ENCODE results near the gene MOB1A. TPM values are rescaled to one million over a fixed set of nuclear protein-coding genes. Genes with fewer than 3 reads are reported as not detected.
A peak's percentile ranks its signal among the peaks of the same experiment; 100 is the strongest.

The MOB1A gene
- total RNA-seq, 1 donor from 2014 or later, result 96.4 TPM

GRCh38 chr2:74152954-74153353 lies 25.7 kb downstream of the MOB1A start:
- DNase-seq (ENCODE audit: low spot score in 2 of 2, unreplicated experiment in 2 of 2), result no peak
- H3K36me3 Mint-ChIP-seq, result peaks cover 11% of the 10 kb centered on the region
- TF ChIP-seq, protein P1, sequence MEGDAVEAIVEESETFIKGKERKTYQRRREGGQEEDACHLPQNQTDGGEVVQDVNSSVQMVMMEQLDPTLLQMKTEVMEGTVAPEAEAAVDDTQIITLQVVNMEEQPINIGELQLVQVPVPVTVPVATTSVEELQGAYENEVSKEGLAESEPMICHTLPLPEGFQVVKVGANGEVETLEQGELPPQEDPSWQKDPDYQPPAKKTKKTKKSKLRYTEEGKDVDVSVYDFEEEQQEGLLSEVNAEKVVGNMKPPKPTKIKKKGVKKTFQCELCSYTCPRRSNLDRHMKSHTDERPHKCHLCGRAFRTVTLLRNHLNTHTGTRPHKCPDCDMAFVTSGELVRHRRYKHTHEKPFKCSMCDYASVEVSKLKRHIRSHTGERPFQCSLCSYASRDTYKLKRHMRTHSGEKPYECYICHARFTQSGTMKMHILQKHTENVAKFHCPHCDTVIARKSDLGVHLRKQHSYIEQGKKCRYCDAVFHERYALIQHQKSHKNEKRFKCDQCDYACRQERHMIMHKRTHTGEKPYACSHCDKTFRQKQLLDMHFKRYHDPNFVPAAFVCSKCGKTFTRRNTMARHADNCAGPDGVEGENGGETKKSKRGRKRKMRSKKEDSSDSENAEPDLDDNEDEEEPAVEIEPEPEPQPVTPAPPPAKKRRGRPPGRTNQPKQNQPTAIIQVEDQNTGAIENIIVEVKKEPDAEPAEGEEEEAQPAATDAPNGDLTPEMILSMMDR (IDR thresholded peaks at IDR 0.05; ENCODE audit: unreplicated experiment), result no peak
- H3K4me3 Mint-ChIP-seq, result no peak overlapping the region
- H3K27ac Mint-ChIP-seq, result peak overlapping the region; percentile 39
- H3K27me3 Mint-ChIP-seq (ENCODE audit: low read depth), result no peaks in the 10 kb centered on the region
- H3K9me3 Mint-ChIP-seq, result no peaks in the 10 kb centered on the region
- H3K4me1 Mint-ChIP-seq, result no peaks in the 10 kb centered on the region

DNA sequence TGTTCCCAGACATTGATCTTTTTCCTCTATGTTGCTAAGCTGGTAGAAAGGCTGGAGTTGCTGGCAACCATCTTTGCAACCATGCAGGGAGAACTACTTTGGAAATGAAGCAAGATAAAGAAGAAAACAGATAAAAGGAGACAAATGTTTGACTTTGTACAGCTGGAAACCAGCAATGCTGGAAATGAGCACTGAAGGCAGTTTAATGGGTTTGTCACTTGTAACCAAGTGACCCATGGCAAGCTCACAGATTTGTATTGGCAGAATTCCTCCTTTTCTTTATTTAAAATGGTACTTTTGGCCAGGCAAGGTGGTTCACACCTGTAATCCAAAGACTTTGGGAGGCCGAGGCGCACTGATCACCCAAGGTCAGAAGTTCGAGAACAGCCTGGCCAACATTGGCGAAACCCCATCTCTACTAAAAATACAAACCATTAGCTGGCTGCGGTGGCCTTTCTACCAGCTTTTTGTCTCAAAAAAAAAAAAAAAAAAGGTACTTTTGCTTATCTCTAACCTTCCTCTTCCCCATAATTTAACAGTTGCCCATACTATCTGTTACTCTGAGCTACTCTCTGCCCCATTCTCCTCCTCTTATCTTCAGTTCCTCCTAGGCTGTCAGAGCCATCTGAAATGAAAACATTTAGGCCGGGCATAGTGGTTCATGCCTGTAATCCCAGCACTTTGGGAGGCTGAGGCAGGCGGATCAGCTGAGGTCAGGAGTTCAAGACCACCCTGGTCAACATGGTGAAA lies 28.9 kb downstream of the MOB1A start:
- TF ChIP-seq, protein P1 (IDR thresholded peaks at IDR 0.05; ENCODE audit: unreplicated experiment), result no peak
- no peaks in the 10 kb centered on the region for H3K9me3 Mint-ChIP-seq
- H3K27ac Mint-ChIP-seq, result no peak overlapping the region
- no peak for DNase-seq (ENCODE audit: low spot score in 2 of 2, unreplicated experiment in 2 of 2)
- no peaks in the 10 kb centered on the region for H3K4me1 Mint-ChIP-seq
- H3K27me3 Mint-ChIP-seq (ENCODE audit: low read depth), result no peaks in the 10 kb centered on the region
- H3K36me3 Mint-ChIP-seq, result peaks cover 4% of the 10 kb centered on the region
- no peak overlapping the region for H3K4me3 Mint-ChIP-seq

DNA sequence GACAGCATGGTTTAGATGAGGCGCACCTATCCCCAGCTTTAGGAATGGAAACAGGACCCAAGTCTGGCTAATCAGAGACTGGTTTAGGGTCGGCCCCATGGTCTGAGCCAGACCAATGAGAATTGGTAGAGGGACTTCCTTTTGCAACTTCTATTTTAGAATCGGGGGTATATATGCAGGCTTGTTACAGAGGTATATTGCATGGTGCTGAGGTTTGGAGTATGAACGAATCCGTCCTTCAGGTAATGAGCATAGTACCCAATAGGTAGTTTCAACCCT lies 29.5 kb downstream of the MOB1A start:
- Mint-ChIP-seq H3K4me3 (no peak overlapping the region), H3K9me3 (no peaks in the 10 kb centered on the region), H3K27me3 (ENCODE audit: low read depth) (no peaks in the 10 kb centered on the region), H3K36me3 (peaks cover 4% of the 10 kb centered on the region), H3K4me1 (no peaks in the 10 kb centered on the region), H3K27ac (no peak overlapping the region)
- TF ChIP-seq, protein P1 (IDR thresholded peaks at IDR 0.05; ENCODE audit: unreplicated experiment), result no peak
- DNase-seq (ENCODE audit: low spot score in 2 of 2, unreplicated experiment in 2 of 2), result no peak

DNA sequence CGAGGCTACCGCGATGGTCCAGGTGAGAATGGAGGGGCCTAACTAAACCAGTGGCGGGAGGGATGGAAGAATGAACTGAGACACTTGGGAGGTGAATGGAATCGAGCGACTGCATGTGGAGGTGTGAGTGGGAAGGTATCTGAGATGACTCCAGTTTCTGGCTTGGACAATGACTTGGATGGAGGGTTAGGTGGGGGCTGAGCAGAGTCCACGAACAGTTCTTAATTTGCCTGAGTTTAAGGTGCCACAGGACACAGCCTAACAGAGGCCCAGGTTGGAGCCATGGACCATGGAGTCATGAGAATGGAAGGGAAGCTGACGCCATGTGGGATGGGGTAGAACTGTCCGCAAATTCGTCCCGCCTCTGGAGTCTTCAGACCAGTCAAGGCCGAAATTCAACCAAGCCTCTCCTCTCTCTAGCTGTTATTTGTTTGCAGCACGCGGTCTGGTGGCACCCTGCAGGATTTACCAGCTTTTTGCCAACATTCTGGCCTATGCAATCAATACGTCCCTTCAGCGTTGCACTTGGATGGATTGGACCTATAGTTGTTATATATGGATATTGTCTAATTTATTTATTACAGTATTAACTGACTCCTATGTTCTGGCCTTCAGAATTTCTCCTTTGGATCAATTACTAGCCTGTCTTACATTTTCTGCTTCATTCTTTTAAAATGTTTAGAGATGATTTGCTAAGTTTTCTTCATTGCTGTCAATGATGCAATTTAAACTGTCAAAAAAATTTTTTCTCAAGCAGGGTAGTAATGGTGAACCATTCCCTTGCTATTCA lies 30.0 kb downstream of the MOB1A start:
- DNase-seq (ENCODE audit: low spot score in 2 of 2, unreplicated experiment in 2 of 2), result no peak
- Mint-ChIP-seq H3K9me3 (no peaks in the 10 kb centered on the region), H3K27ac (no peak overlapping the region), H3K4me1 (no peaks in the 10 kb centered on the region), H3K36me3 (peaks cover 4% of the 10 kb centered on the region), H3K4me3 (no peak overlapping the region), H3K27me3 (ENCODE audit: low read depth) (no peaks in the 10 kb centered on the region)
- TF ChIP-seq, protein P1 (IDR thresholded peaks at IDR 0.05; ENCODE audit: unreplicated experiment), result no peak

DNA sequence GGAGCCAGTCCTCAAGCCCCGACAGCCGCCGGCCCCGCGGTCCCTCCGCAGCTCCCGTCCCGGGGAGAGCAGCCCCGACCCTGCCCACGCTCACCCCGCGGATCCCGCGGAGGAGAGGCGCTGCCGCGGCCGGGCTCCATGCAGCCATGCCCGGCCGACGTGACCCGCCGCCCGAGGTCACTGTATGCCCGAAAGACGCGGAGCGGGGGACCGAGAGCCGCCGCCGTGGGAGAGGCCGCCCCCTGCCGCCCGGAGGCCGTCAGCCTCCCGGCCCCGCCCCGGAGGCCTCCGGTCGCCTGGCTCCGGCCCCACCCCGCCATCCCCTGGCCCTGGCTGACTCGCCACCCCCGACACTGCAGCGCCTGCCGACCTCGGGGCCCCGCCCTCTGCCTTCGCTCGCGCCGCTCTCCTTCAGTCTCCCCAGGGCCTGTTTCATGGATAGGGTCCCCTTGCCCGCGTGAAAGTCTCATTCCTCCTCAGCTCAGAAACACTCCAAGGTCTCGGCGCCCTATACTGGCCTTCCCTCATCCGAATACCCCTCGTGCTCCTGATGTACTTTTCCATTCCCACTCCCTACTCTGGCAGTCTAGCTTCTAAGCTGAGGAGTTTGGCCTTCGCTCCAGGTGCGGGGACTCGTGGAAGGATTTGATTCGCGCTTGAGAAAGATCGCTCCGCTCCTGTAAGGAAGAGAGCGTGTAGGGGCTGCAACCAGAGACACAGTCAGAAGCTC lies 30.8 kb downstream of the MOB1A start, which contains the start of gene BOLA3:
TSS of gene BOLA3 (minus strand) at position 186 of the 730 bp plus-strand sequence. CDS start at position 148, 38 bp downstream.
- Mint-ChIP-seq H3K27ac (no peak within 1 kb of the TSS), H3K4me3 (no peak within 1 kb of the TSS), H3K27me3 (ENCODE audit: low read depth) (no peaks in the 10 kb centered on the region), H3K9me3 (no peaks in the 10 kb centered on the region), H3K4me1 (no peaks in the 10 kb centered on the region), H3K36me3 (no peaks in the 10 kb centered on the region)
- peak; percentile 59 to 79 for DNase-seq (ENCODE audit: low spot score in 2 of 2, unreplicated experiment in 2 of 2)
- TF ChIP-seq, protein P1 (IDR thresholded peaks at IDR 0.05; ENCODE audit: unreplicated experiment), result peak; percentile 68
